Keratinocyte (primary cell): ENCODE measurements around the gene KCNAB2.
"Not testable (repeated sequence)": the region's sequence is repeated elsewhere in the genome, so short reads cannot be mapped to it uniquely, and the experiment has no call there.

Experiments
- CTCF ChIP-seq, 3 experiments: IDR thresholded peaks in 1 of 3; conservative IDR thresholded peaks in 1 of 3; optimal IDR thresholded peaks in 1 of 3; 2 replicates in 2 of 3; 3 replicates in 1 of 3; pipeline versions ENCODE3 to v1.5.1; 2011; ENCODE audit warnings: low read length in 3 of 3, mild to moderate bottlenecking in 3 of 3, moderate library complexity in 2 of 3, control low read depth in 1 of 3, inconsistent platforms in 1 of 3; ENCODE audit not compliant: insufficient read depth in 2 of 3; ENCODE audit errors: extremely low read depth in 1 of 3
- EZH2 ChIP-seq: IDR thresholded peaks from one replicate; pipeline ENCODE4 v1.6.1; 2012; ENCODE audit warnings: inconsistent platforms, mild to moderate bottlenecking, low read length, moderate library complexity

GRCh38 chr1:6017654-6018053 is 28.0 kb upstream of the KCNAB2 start:
- TF ChIP-seq CTCF (optimal IDR thresholded peaks at IDR 0.05 in 1 of 3, IDR thresholded peaks at IDR 0.05 in 1 of 3, conservative IDR thresholded peaks at IDR 0.05 in 1 of 3; ENCODE audit: extremely low read depth in 1 of 3, insufficient read depth in 2 of 3, low read length in 3 of 3); EZH2: not testable (repeated sequence)
